H1 (cell line): ENCODE results near the gene SFRP2. TPM values are rescaled to one million over a fixed set of nuclear protein-coding genes. Genes with fewer than 3 reads are reported as not detected.

Experiments
- CTCF ChIA-PET: fragments of 300-600 bp; sonication (Branson Sonifier 250); formaldehyde crosslinking; loops from one replicate; lab custom pipeline; 2021; ENCODE audit not compliant: partially characterized antibody; lab: Charles Lee
- POLR2A ChIA-PET: fragments of 300-600 bp; sonication (Branson Sonifier 250); formaldehyde crosslinking; loops from one replicate; lab custom pipeline; 2021; ENCODE audit warnings: inconsistent platforms; ENCODE audit not compliant: partially characterized antibody; lab: Charles Lee
- DNase-seq, 2 experiments: peaks; one replicate each; pipeline versions ENCODE4 v3.0.0 to v3.0.0-alpha.2; 2010 to 2022; ENCODE audit warnings: low spot score in 2 of 2, low read depth in 1 of 2, mixed read lengths in 1 of 2
- FAIRE-seq: peaks from 2 replicates; lab custom pipeline; 2011; peaks lifted over from hg19 to GRCh38; lab: Jason Lieb, UNC
- H2AFZ ChIP-seq: 2 replicates; pipeline ENCODE4 v1.8.1; 2012; ENCODE audit warnings: low read length, inconsistent platforms
- H2AK5ac ChIP-seq: 2 replicates; pipeline ENCODE4 v1.6.1; 2013; ENCODE audit warnings: low read depth, low read length
- H2BK120ac ChIP-seq: replicated peaks from 2 replicates; pipeline ENCODE3; 2013; ENCODE audit warnings: low read depth, low read length, inconsistent platforms
- H2BK12ac ChIP-seq: 2 replicates; pipeline ENCODE4 v1.6.1; 2013; ENCODE audit warnings: low read depth, low read length
- H2BK15ac ChIP-seq: 2 replicates; pipeline ENCODE4 v1.6.1; 2013; ENCODE audit warnings: low read length
- H2BK20ac ChIP-seq: 2 replicates; pipeline ENCODE4 v1.6.1; 2013; ENCODE audit warnings: low read length
- H2BK5ac ChIP-seq: 2 replicates; pipeline ENCODE4 v1.6.1; 2013; ENCODE audit warnings: low read depth, low read length
- H3K14ac ChIP-seq: 2 replicates; pipeline ENCODE4 v1.6.1; 2013; ENCODE audit warnings: inconsistent platforms; ENCODE audit not compliant: insufficient read length
- H3K18ac ChIP-seq: 2 replicates; pipeline ENCODE4 v1.6.1; 2013; ENCODE audit warnings: low read length; ENCODE audit errors: extremely low read depth
- H3K23ac ChIP-seq: 2 replicates; pipeline ENCODE4 v1.6.1; 2013; ENCODE audit warnings: inconsistent platforms; ENCODE audit not compliant: insufficient read length
- H3K23me2 ChIP-seq: 2 replicates; pipeline ENCODE4 v1.6.1; 2013; ENCODE audit warnings: low read depth, low read length
- H3K27ac ChIP-seq: 2 replicates; pipeline ENCODE4 v1.6.1; 2011; ENCODE audit warnings: low read depth, low read length, inconsistent platforms
- H3K27me3 ChIP-seq, 4 experiments: replicated peaks in 1 of 4; 1 replicate in 1 of 4; 2 replicates in 3 of 4; pipeline versions ENCODE4 v1.6.1 to v1.8.1; 2011 to 2013; ENCODE audit warnings: low read length in 3 of 4, mild to moderate bottlenecking in 3 of 4, inconsistent platforms in 2 of 4, mixed read lengths in 2 of 4, moderate library complexity in 1 of 4; ENCODE audit not compliant: control insufficient read depth in 3 of 4, insufficient read depth in 3 of 4; ENCODE audit errors: extremely low read depth in 1 of 4
- H3K36me3 ChIP-seq, 4 experiments: 2 replicates each; pipeline versions ENCODE4 v1.6.1 to v1.8.1; 2011 to 2013; ENCODE audit warnings: mild to moderate bottlenecking in 4 of 4, low read length in 3 of 4, moderate library complexity in 2 of 4, control low read depth in 1 of 4, inconsistent platforms in 1 of 4; ENCODE audit not compliant: insufficient read depth in 4 of 4, control insufficient read depth in 2 of 4
- H3K4ac ChIP-seq: replicated peaks from 2 replicates; pipeline ENCODE3; 2013; ENCODE audit warnings: low read length, low read depth, mixed read lengths, inconsistent platforms; ENCODE audit not compliant: insufficient read length
- H3K4me1 ChIP-seq, 4 experiments: replicated peaks in 1 of 4; 1 replicate in 1 of 4; 2 replicates in 3 of 4; pipeline versions ENCODE4 v1.6.1 to v1.8.1; 2011 to 2013; ENCODE audit warnings: low read length in 3 of 4, inconsistent platforms in 2 of 4, mixed read lengths in 1 of 4; ENCODE audit not compliant: insufficient read depth in 4 of 4, control insufficient read depth in 3 of 4
- H3K4me2 ChIP-seq, 2 experiments: 2 replicates each; pipeline versions ENCODE4 v1.6.1 to v1.8.1; 2011 to 2013; ENCODE audit warnings: low read depth in 2 of 2, low read length in 2 of 2, control low read depth in 1 of 2, inconsistent platforms in 1 of 2, mild to moderate bottlenecking in 1 of 2; ENCODE audit not compliant: insufficient read depth in 1 of 2
- H3K4me3 ChIP-seq, 4 experiments: fragments of 200-600, 300-600 bp in 1 of 4; sonication (generic), shearing (Covaris generic), sonication (Bioruptor Twin) in 1 of 4; 2 replicates each; pipeline versions ENCODE4 v1.5.1 to v1.8.1; 2011 to 2016; ENCODE audit warnings: low read length in 4 of 4, low read depth in 3 of 4, control low read depth in 2 of 4, inconsistent platforms in 2 of 4, mild to moderate bottlenecking in 2 of 4, mixed read lengths in 1 of 4, moderate library complexity in 1 of 4; ENCODE audit not compliant: insufficient read depth in 2 of 4; ENCODE audit errors: extremely low read depth in 1 of 4
- H3K56ac ChIP-seq: replicated peaks from 2 replicates; pipeline ENCODE3; 2013; ENCODE audit warnings: low read depth, mild to moderate bottlenecking, mixed read lengths, low read length, inconsistent platforms; ENCODE audit not compliant: insufficient read length
- H3K79me1 ChIP-seq: 2 replicates; pipeline ENCODE4 v1.6.1; 2013; ENCODE audit warnings: low read depth, low read length, control low read depth
- H3K79me2 ChIP-seq, 2 experiments: 2 replicates each; pipeline versions ENCODE4 v1.6.1 to v1.8.1; 2012 to 2013; ENCODE audit warnings: low read length in 2 of 2, mild to moderate bottlenecking in 2 of 2, inconsistent platforms in 1 of 2; ENCODE audit not compliant: insufficient read depth in 2 of 2, control insufficient read depth in 1 of 2
- H3K9ac ChIP-seq, 4 experiments: replicated peaks in 1 of 4; 1 replicate in 1 of 4; 2 replicates in 3 of 4; pipeline versions ENCODE4 v1.6.1 to v1.8.1; 2011 to 2013; ENCODE audit warnings: low read depth in 3 of 4, low read length in 3 of 4, control low read depth in 2 of 4, mild to moderate bottlenecking in 2 of 4, moderate library complexity in 2 of 4, inconsistent platforms in 1 of 4; ENCODE audit errors: extremely low read depth in 1 of 4
- H3K9me3 ChIP-seq, 2 experiments: 2 replicates each; pipeline versions ENCODE4 v1.6.1 to v1.8.1; 2012 to 2013; ENCODE audit warnings: mild to moderate bottlenecking in 2 of 2, moderate library complexity in 2 of 2, control low read depth in 1 of 2, inconsistent platforms in 1 of 2, low read depth in 1 of 2, low read length in 1 of 2, mixed read lengths in 1 of 2; ENCODE audit not compliant: insufficient read depth in 2 of 2
- H4K20me1 ChIP-seq, 2 experiments: replicated peaks in 1 of 2; 2 replicates each; pipeline versions ENCODE3 to v1.8.1; 2011 to 2013; ENCODE audit warnings: inconsistent platforms in 2 of 2, low read length in 2 of 2, mild to moderate bottlenecking in 1 of 2; ENCODE audit not compliant: insufficient read depth in 2 of 2, control insufficient read depth in 1 of 2
- H4K5ac ChIP-seq: 2 replicates; pipeline ENCODE4 v1.6.1; 2013; ENCODE audit warnings: low read length, low read depth, mixed read lengths, inconsistent platforms; ENCODE audit not compliant: insufficient read length
- H4K8ac ChIP-seq: 2 replicates; pipeline ENCODE4 v1.8.0; 2013; ENCODE audit warnings: mild to moderate bottlenecking, moderate library complexity, low read length, inconsistent platforms; ENCODE audit not compliant: insufficient read depth; ENCODE audit errors: extremely low read depth
- H4K91ac ChIP-seq: replicated peaks from 2 replicates; pipeline ENCODE3; 2013; ENCODE audit warnings: low read length, mixed read lengths, inconsistent platforms; ENCODE audit not compliant: insufficient read length
- EP300 ChIP-seq, 2 experiments: IDR thresholded peaks; 1 replicate in 1 of 2; 2 replicates in 1 of 2; pipeline ENCODE4 v1.6.1; 2011 to 2012; ENCODE audit warnings: low read depth in 2 of 2, low read length in 2 of 2, mild to moderate bottlenecking in 2 of 2, borderline replicate concordance in 1 of 2, inconsistent platforms in 1 of 2, moderate library complexity in 1 of 2
- EZH2 ChIP-seq: fragments of 200-600 bp; sonication (generic); IDR thresholded peaks from 2 replicates; pipeline ENCODE4 v1.7.1; 2012; ENCODE audit warnings: low read depth, mild to moderate bottlenecking, moderate library complexity, low read length, inconsistent platforms; ENCODE audit not compliant: severe bottlenecking
- JUND ChIP-seq: IDR thresholded peaks from 2 replicates; pipeline ENCODE4 v1.6.1; 2011; ENCODE audit warnings: mild to moderate bottlenecking, improper control_type of control experiment, low read length
- KDM4A ChIP-seq: IDR thresholded peaks from one replicate; pipeline ENCODE4 v1.7.1; 2012; ENCODE audit warnings: low read depth, mild to moderate bottlenecking, moderate library complexity, low read length, inconsistent platforms; ENCODE audit not compliant: severe bottlenecking
- KDM5A ChIP-seq: fragments of 200-600 bp; IDR thresholded peaks from 2 replicates; pipeline ENCODE4 v1.7.1; 2012; ENCODE audit warnings: mild to moderate bottlenecking, low read length, inconsistent platforms, mixed read lengths
- NANOG ChIP-seq: IDR thresholded peaks from 2 replicates; pipeline ENCODE4 v1.6.1; 2011; ENCODE audit warnings: low read length, low read depth, mild to moderate bottlenecking, inconsistent platforms; ENCODE audit not compliant: insufficient read depth, poor library complexity, severe bottlenecking
- PHF8 ChIP-seq: fragments of 200-600 bp; sonication (generic); conservative IDR thresholded peaks from 2 replicates; pipeline ENCODE4 v1.7.1; 2012; ENCODE audit warnings: low read depth, mild to moderate bottlenecking, inconsistent platforms, low read length, moderate library complexity
- POLR2AphosphoS5 ChIP-seq: IDR thresholded peaks from 2 replicates; pipeline ENCODE4 v1.6.1; 2011; ENCODE audit warnings: low read depth, low read length
- SP1 ChIP-seq: IDR thresholded peaks from 2 replicates; pipeline ENCODE4 v1.6.1; 2011; ENCODE audit warnings: low read depth, low read length
- SP4 ChIP-seq: IDR thresholded peaks from 2 replicates; pipeline ENCODE4 v1.6.1; 2012; ENCODE audit warnings: low read length, inconsistent platforms
- TCF12 ChIP-seq: IDR thresholded peaks from 2 replicates; pipeline ENCODE4 v1.6.1; 2011; ENCODE audit warnings: low read depth, mild to moderate bottlenecking, low read length
- USF2 ChIP-seq: IDR thresholded peaks from 2 replicates; pipeline ENCODE4 v1.6.1; 2011; ENCODE audit warnings: low read length, improper control_type of control experiment
- WGBS, 2 experiments: shearing (Covaris generic) in 1 of 2; methylation state at CpG; one replicate each; pipeline versions ENCODE4 v1.1.6 to v1.1.7; 2013 to 2015; ENCODE audit warnings: low lambda C conversion rate in 2 of 2, mixed read lengths in 2 of 2, inconsistent platforms in 1 of 2, low coverage in 1 of 2, missing lambda C conversion rate in 1 of 2; ENCODE audit not compliant: insufficient replicate concordance in 2 of 2, insufficient coverage in 1 of 2, insufficient read length in 1 of 2; ENCODE audit errors: extremely low coverage in 1 of 2, missing lambda C conversion rate in 1 of 2; 5-methylcytosine and 5-hydroxymethylcytosine counted together
- polyA plus RNA-seq, 7 experiments: library from polyadenylated mRNA; depleted of rRNA in 3 of 7; stranded (reverse) in 5 of 7; unstranded in 2 of 7; fragments of >200 nt in 5 of 7; fragments of 200-250 nt in 2 of 7; gene quantifications; 1 replicate in 5 of 7; 2 replicates in 1 of 7; 4 replicates in 1 of 7; pipeline versions ENCODE4 v1.2.1 to v1.2.3, GENCODE V29; 2011 to 2013; ENCODE audit warnings: missing spikeins in 2 of 7, mixed read lengths in 2 of 7
- total RNA-seq: library from RNA; stranded (reverse); fragmentation: NEBNext Ultra II Directional; extraction: Animal tissue kit (Norgen Biotek cat#: 25700); gene quantifications from 2 replicates; pipeline ENCODE4 v1.2.1, GENCODE V29; 2021
- TF ChIP-seq, protein P1 (sequence below): IDR thresholded peaks from 2 replicates; pipeline ENCODE4 v1.6.1; 2012; ENCODE audit warnings: inconsistent platforms

Gene SFRP2
- total and polyA plus RNA-seq, 2 of the 8 experiments (the other 6 are each of a cell fraction or from before 2014, with no cell fraction given) = 108 to 342 TPM

DNA sequence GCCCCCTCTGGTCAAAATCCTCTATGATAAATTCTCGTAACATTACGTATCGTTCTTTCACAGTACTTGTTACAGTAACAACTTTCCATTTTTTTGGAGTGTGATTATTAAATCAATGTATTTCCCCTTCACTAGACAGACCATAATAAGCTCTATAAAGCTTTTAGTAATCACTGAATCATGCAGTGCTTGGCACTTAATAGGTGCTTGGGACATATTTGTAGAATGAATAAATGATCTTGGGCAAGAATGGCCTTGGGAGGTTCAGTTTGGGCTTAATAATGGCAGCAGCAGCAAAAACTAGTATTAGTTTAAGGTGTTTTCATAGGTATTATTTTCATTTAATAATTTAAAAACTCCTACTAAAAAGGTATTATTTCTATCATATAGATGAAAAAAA lies 33.4 kb upstream of the SFRP2 start:
- POLR2A ChIA-PET = no interaction called here
- H2BK12ac ChIP-seq = no peak overlapping the region
- H2BK15ac ChIP-seq = no peak overlapping the region
- H2BK120ac ChIP-seq = no peak overlapping the region
- H3K27ac ChIP-seq = no peak overlapping the region
- no peak overlapping the region for H3K18ac ChIP-seq
- no peaks in the 10 kb centered on the region for H3K79me2 ChIP-seq
- FAIRE-seq (no peak), DNase-seq (no peak)
- no peaks in the 10 kb centered on the region for H4K20me1 ChIP-seq
- no peak overlapping the region for H3K4ac ChIP-seq
- no peaks in the 10 kb centered on the region for H3K27me3 ChIP-seq
- no peak overlapping the region for H3K4me3 ChIP-seq
- H3K56ac ChIP-seq = no peak overlapping the region
- no peak overlapping the region for H2AK5ac ChIP-seq
- no peak overlapping the region for H4K91ac ChIP-seq
- H2BK20ac ChIP-seq = no peak overlapping the region
- H4K8ac ChIP-seq = no peak overlapping the region
- H2BK5ac ChIP-seq = no peak overlapping the region
- H3K9me3 ChIP-seq = no peaks in the 10 kb centered on the region
- H3K4me2 ChIP-seq = no peak overlapping the region
- no peak overlapping the region for H4K5ac ChIP-seq
- WGBS, 2 experiments = 65% methylated on average over 3 of the region's 3 CpGs; no CpG with 5 or more reads in 1 of the 2 experiments
- CTCF ChIA-PET = interaction anchor here (1.4 kb wide), 1 partner anchor 29 kb away, joined by 3 read pairs; no protein-coding TSS in a partner anchor
- no peak overlapping the region for H3K14ac ChIP-seq
- no peak overlapping the region for H3K9ac ChIP-seq
- peaks cover 0 to under 1% (median 0%) of the 10 kb centered on the region in 4 experiments; a peak in 1 of 7 replicates for H3K4me1 ChIP-seq
- no peak overlapping the region for H2AFZ ChIP-seq
- H3K23ac ChIP-seq = no peak overlapping the region
- no peaks in the 10 kb centered on the region for H3K23me2 ChIP-seq
- H3K36me3 ChIP-seq = no peaks in the 10 kb centered on the region
- H3K79me1 ChIP-seq = no peaks in the 10 kb centered on the region
- TF ChIP-seq TCF12 (no peak), POLR2AphosphoS5 (no peak), NANOG (no peak), USF2 (no peak), KDM4A (no peak), EP300 (IDR thresholded peaks at IDR 0.05; ENCODE audit: borderline replicate concordance in 1 of 2, low read depth in 2 of 2, low read length in 2 of 2) (no peak), SP1 (no peak), KDM5A (no peak), EZH2 (no peak), PHF8 (no peak), JUND (no peak), SP4 (no peak)
- TF ChIP-seq, protein P1, sequence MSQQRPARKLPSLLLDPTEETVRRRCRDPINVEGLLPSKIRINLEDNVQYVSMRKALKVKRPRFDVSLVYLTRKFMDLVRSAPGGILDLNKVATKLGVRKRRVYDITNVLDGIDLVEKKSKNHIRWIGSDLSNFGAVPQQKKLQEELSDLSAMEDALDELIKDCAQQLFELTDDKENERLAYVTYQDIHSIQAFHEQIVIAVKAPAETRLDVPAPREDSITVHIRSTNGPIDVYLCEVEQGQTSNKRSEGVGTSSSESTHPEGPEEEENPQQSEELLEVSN = no peak
